Amniotic epithelial cell (primary cell): ENCODE data around the gene PLSCR3.

Experiments used
- DNase-seq: peaks from one replicate; pipeline ENCODE4 v3.0.0-alpha.2; 2010; ENCODE audit warnings: low read depth

The PLSCR3 gene

GRCh38 chr17:7394452-7395191 lies at the start of gene PLSCR3:
Gene PLSCR3 (minus strand): TSS chr17:7394525. CDS start chr17:7394110, 415 bp downstream.
- DNase-seq = peak; percentile 84

- DNase-seq = peak; percentile 78
These were observed 49.5 kb upstream of the PLSCR3 start for GRCh38 chr17:7443499-7444485.

- DNase-seq = no peak
These were observed 47.8 kb upstream of the PLSCR3 start for GRCh38 chr17:7442142-7442541.

- no peak for DNase-seq
These were observed 46.9 kb upstream of the PLSCR3 start for GRCh38 chr17:7441266-7441665.

GRCh38 chr17:7440834-7441195 lies 46.5 kb upstream of the PLSCR3 start:
- DNase-seq = peak; percentile 44

- DNase-seq = no peak
These were observed 45.9 kb upstream of the PLSCR3 start for GRCh38 chr17:7440113-7440833.

GRCh38 chr17:7439462-7440112 lies 45.3 kb upstream of the PLSCR3 start, which contains the start of gene FGF11:
Gene FGF11 (plus strand): TSS chr17:7439512. CDS start chr17:7439621, 109 bp downstream.
- no peak for DNase-seq

- no peak for DNase-seq
These were observed 44.5 kb upstream of the PLSCR3 start for GRCh38 chr17:7438656-7439460.

- DNase-seq = no peak
These were observed 43.8 kb upstream of the PLSCR3 start for GRCh38 chr17:7437950-7438614.

GRCh38 chr17:7437369-7437863 lies 43.1 kb upstream of the PLSCR3 start:
- DNase-seq = no peak

GRCh38 chr17:7436556-7437368 lies 42.4 kb upstream of the PLSCR3 start:
- DNase-seq = peak; percentile 70

GRCh38 chr17:7435676-7436555 lies 41.6 kb upstream of the PLSCR3 start:
- DNase-seq = no peak

GRCh38 chr17:7432296-7432695 lies 38.0 kb upstream of the PLSCR3 start:
- no peak for DNase-seq

- peak; percentile 50 for DNase-seq
These were observed 36.9 kb upstream of the PLSCR3 start for GRCh38 chr17:7431231-7431630.

- DNase-seq = no peak
These were observed 35.4 kb upstream of the PLSCR3 start for GRCh38 chr17:7429722-7430121.

- no peak for DNase-seq
These were observed 34.2 kb upstream of the PLSCR3 start, which contains the start of gene SPEM3 for GRCh38 chr17:7428557-7428956. Gene SPEM3 (plus strand): TSS chr17:7428857. CDS start chr17:7428903, 46 bp downstream.

- no peak for DNase-seq
These were observed 33.2 kb upstream of the PLSCR3 start for GRCh38 chr17:7427549-7427948.

GRCh38 chr17:7426896-7427489 lies 32.7 kb upstream of the PLSCR3 start:
- no peak for DNase-seq
